Spleen (tissue), 11 donors: ENCODE results near the gene LOXHD1. TPM values are rescaled to one million over a fixed set of nuclear protein-coding genes. Genes with fewer than 3 reads are reported as not detected.

ENCODE experiments used
- DNase-seq: peaks from one replicate; pipeline ENCODE4 v3.0.0-alpha.2; 2020
- H3K27ac ChIP-seq, 8 donors: fragments of 200-600 bp; sonication (generic) in 7 of 8; 1 replicate in 4 of 8; 2 replicates in 4 of 8; pipeline versions ENCODE4 v1.5.0 to v1.8.0; 2016 to 2021; ENCODE audit warnings: inconsistent platforms in 4 of 8, mild to moderate bottlenecking in 4 of 8, moderate library complexity in 1 of 8
- H3K27me3 ChIP-seq, 7 donors: fragments of 200-600 bp; sonication (generic) in 6 of 7; replicated peaks in 1 of 7; 1 replicate in 4 of 7; 2 replicates in 3 of 7; pipeline versions ENCODE4 v1.5.0 to v1.8.0; 2016 to 2021; ENCODE audit warnings: inconsistent platforms in 3 of 7, mild to moderate bottlenecking in 1 of 7
- H3K36me3 ChIP-seq, 6 donors: fragments of 200-600 bp; sonication (generic) in 5 of 6; 1 replicate in 4 of 6; 2 replicates in 2 of 6; pipeline versions ENCODE4 v1.5.0 to v1.8.0; 2016 to 2021; ENCODE audit warnings: inconsistent platforms in 2 of 6
- H3K4me1 ChIP-seq, 6 donors: fragments of 200-600 bp; sonication (generic) in 5 of 6; 1 replicate in 3 of 6; 2 replicates in 3 of 6; pipeline versions ENCODE4 v1.5.0 to v1.8.0; 2016 to 2021; ENCODE audit warnings: inconsistent platforms in 3 of 6
- H3K4me3 ChIP-seq, 8 donors: fragments of 200-600 bp; sonication (generic) in 7 of 8; 1 replicate in 4 of 8; 2 replicates in 4 of 8; pipeline versions ENCODE4 v1.5.0 to v1.8.0; 2016 to 2021; ENCODE audit warnings: inconsistent platforms in 4 of 8, mild to moderate bottlenecking in 4 of 8, moderate library complexity in 2 of 8
- H3K9me3 ChIP-seq, 8 donors: fragments of 200-600 bp; sonication (generic) in 7 of 8; 1 replicate in 4 of 8; 2 replicates in 4 of 8; pipeline versions ENCODE4 v1.5.0 to v1.8.0; 2016 to 2021; ENCODE audit warnings: inconsistent platforms in 4 of 8
- POLR2A ChIP-seq, 3 donors: fragments of 450-650 bp; IDR thresholded peaks; one replicate each; pipeline ENCODE4 v1.5.1; 2017; ENCODE audit warnings: antibody characterized with exemption in 3 of 3, mild to moderate bottlenecking in 1 of 3
- POLR2AphosphoS5 ChIP-seq, 3 donors: sonication (generic); formaldehyde crosslinking; IDR thresholded peaks; one replicate each; pipeline ENCODE4 v1.5.1; 2017; ENCODE audit warnings: antibody characterized with exemption in 3 of 3
- WGBS, 5 donors: extraction: QIAGEN DNeasy Blood & Tissue Kit in 3 of 5; methylation state at CpG; one replicate each; pipeline versions ENCODE4 v1.1.5 to v1.1.7; 2013 to 2018; 5-methylcytosine and 5-hydroxymethylcytosine counted together
- intact Hi-C: fragments of 100-400 bp; cut with DNase I; formaldehyde crosslinking; loops from one replicate; pipeline ENCODE4 v1.15.0; 2023; ENCODE audit warnings: low total_unique reads
- polyA plus RNA-seq, 3 donors: library from polyadenylated mRNA; stranded (reverse); fragments of 200-250 nt; gene quantifications; one replicate each; pipeline ENCODE4 v1.2.1, GENCODE V29; 2013
- total RNA-seq, 7 donors: library from RNA; depleted of rRNA in 3 of 7; stranded (reverse); fragments of >200 nt in 3 of 7; fragmentation: NEBNext Ultra II Directional in 4 of 7; extraction: Animal tissue kit (Norgen Biotek cat#: 25700) in 4 of 7; gene quantifications; one replicate each; pipeline versions ENCODE4 v1.1.0 to v1.2.1, GENCODE V29; 2016 to 2021
- TF ChIP-seq, protein P1 (sequence below), 11 experiments: fragments of 200-600 bp in 7 of 11; fragments of 450-650 bp in 4 of 11; sonication (generic) in 4 of 11; IDR thresholded peaks in 8 of 11; conservative IDR thresholded peaks in 3 of 11; 1 replicate in 7 of 11; 2 replicates in 4 of 11; pipeline versions ENCODE4 v1.4.0 to v1.8.0; 2016 to 2021; ENCODE audit warnings: antibody characterized with exemption in 11 of 11, inconsistent platforms in 4 of 11, mild to moderate bottlenecking in 1 of 11
- donor health status: healthy with polysubstance abuse.
- donor health status: DM: no; HTN: no; CAD: no; lungs with moderate emphysema.
- donor health status: DM: no; HTN: no; CAD: no.
- donor health status: Bipolar disorder and iron deficiency.
- donor health status: healthy.
- donor health status: DM: no; HTN: no; CAD: no.
- donor health status: DM: yes; HTN: yes; CAD: no.

The LOXHD1 gene
- total and polyA plus RNA-seq, 10 donors: 0.09 to 6.0 (median 2.1) TPM

DNA sequence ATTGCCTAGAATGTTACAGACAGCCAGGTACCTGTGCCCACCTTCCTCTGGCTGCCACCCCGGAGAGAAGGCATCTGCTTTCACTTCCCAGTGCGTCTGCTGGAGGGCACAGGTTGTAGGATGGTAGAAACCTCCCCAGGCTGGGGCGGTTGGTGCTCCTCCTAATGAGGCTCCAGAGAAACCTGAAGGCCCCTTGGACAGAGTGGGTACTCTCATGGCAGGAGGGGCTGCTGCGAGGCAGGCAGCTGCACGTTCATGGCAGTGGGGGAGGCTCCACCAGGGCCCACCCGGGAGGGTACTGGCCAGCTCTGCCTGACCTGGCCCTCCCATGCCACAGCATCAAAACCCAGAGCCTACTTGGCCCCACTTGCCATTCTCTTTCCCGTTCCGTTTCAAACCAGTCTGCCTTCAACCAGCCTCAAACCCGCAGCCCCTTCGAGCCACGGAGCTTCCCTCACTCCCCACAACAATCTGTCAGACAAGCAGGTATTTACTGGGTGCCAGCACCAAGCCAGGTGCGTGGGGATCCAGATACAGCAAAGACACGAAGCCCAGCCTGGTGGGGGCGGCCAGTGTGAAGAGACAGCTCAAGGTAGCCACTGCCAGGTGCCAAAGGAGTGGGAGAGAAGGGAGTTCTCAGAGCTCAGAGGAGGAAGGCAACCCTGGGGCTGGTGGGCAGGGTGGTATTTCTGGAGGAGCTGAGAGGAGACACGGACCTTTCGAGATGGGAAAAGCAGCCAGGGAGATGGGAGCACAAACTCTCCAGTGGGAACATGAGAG, 229.6 kb downstream of the LOXHD1 start:
- Histone ChIP-seq H3K4me1 (no peaks in the 10 kb centered on the region), H3K27ac (no peak overlapping the region), H3K4me3 (no peak overlapping the region), H3K27me3 (no peaks in the 10 kb centered on the region), H3K9me3 (no peaks in the 10 kb centered on the region), H3K36me3 (no peaks in the 10 kb centered on the region)
- no peak for TF ChIP-seq POLR2AphosphoS5 (IDR thresholded peaks at IDR 0.05)
- TF ChIP-seq, protein P1, sequence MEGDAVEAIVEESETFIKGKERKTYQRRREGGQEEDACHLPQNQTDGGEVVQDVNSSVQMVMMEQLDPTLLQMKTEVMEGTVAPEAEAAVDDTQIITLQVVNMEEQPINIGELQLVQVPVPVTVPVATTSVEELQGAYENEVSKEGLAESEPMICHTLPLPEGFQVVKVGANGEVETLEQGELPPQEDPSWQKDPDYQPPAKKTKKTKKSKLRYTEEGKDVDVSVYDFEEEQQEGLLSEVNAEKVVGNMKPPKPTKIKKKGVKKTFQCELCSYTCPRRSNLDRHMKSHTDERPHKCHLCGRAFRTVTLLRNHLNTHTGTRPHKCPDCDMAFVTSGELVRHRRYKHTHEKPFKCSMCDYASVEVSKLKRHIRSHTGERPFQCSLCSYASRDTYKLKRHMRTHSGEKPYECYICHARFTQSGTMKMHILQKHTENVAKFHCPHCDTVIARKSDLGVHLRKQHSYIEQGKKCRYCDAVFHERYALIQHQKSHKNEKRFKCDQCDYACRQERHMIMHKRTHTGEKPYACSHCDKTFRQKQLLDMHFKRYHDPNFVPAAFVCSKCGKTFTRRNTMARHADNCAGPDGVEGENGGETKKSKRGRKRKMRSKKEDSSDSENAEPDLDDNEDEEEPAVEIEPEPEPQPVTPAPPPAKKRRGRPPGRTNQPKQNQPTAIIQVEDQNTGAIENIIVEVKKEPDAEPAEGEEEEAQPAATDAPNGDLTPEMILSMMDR (IDR thresholded peaks at IDR 0.05 in 8 of 11, conservative IDR thresholded peaks at IDR 0.05 in 3 of 11): no peak
- no peak for TF ChIP-seq POLR2A (IDR thresholded peaks at IDR 0.05)
- WGBS, 5 donors: 87 to 96% (median 89%) methylated on average over 12 to 16 of the region's 16 CpGs
- intact Hi-C loops: no loop called here
- no peak for DNase-seq

Other genes with a start within 250 kb of the LOXHD1 start
- under 1 TPM in 5 of 7 donors, not detected in 2; under 0.01 to 0.30 (median 0.07) TPM for gene ST8SIA5, start 99.8 kb upstream of the LOXHD1 start, total RNA-seq
- gene ST8SIA5, start 99.8 kb upstream of the LOXHD1 start, polyA plus RNA-seq: under 1 TPM in 2 of 3 donors, not detected in 1; 0.02 to 0.17 TPM